Neutrophil (primary cell): Measurements from ENCODE around the gene CNTNAP2.

Source experiments
- H3K27ac ChIP-seq: fragments of 200-600 bp; sonication (generic); 2 replicates; pipeline ENCODE4 v1.5.1; 2016; ENCODE audit warnings: mild to moderate bottlenecking, moderate library complexity
- H3K27me3 ChIP-seq: fragments of 200-600 bp; sonication (generic); 2 replicates; pipeline ENCODE4 v1.6.0; 2016; ENCODE audit warnings: mild to moderate bottlenecking
- H3K36me3 ChIP-seq: fragments of 200-600 bp; sonication (generic); 2 replicates; pipeline ENCODE4 v1.5.1; 2017
- H3K4me1 ChIP-seq, 2 experiments: fragments of 200-600 bp in 1 of 2; sonication (generic) in 1 of 2; 1 replicate in 1 of 2; 2 replicates in 1 of 2; pipeline versions ENCODE4 v1.5.1 to v1.6.1; 2013 to 2016; ENCODE audit warnings: low read depth in 1 of 2, low read length in 1 of 2, mild to moderate bottlenecking in 1 of 2, moderate library complexity in 1 of 2; ENCODE audit not compliant: control insufficient read depth in 1 of 2, insufficient read depth in 1 of 2
- H3K4me3 ChIP-seq, 2 experiments: fragments of 200-600 bp in 1 of 2; sonication (generic) in 1 of 2; 1 replicate in 1 of 2; 2 replicates in 1 of 2; pipeline ENCODE4 v1.5.1; 2013 to 2016; ENCODE audit warnings: low read depth in 1 of 2, low read length in 1 of 2, mild to moderate bottlenecking in 1 of 2, moderate library complexity in 1 of 2
- H3K9me3 ChIP-seq: fragments of 200-600 bp; sonication (generic); 2 replicates; pipeline ENCODE4 v1.5.1; 2016
- CTCF ChIP-seq: fragments of 200-600 bp; sonication (generic); IDR thresholded peaks from 2 replicates; pipeline ENCODE4 v1.5.1; 2016; ENCODE audit warnings: antibody characterized with exemption

CNTNAP2 gene

GRCh38 chr7:146514304-146514703 lies 397.7 kb downstream of the CNTNAP2 start:
- no peaks in the 10 kb centered on the region for H3K9me3 ChIP-seq
- H3K36me3 ChIP-seq: no peaks in the 10 kb centered on the region
- H3K27me3 ChIP-seq: no peaks in the 10 kb centered on the region
- no peak overlapping the region for H3K4me3 ChIP-seq
- H3K27ac ChIP-seq: no peak overlapping the region
- TF ChIP-seq CTCF: no peak
- H3K4me1 ChIP-seq: no peaks in the 10 kb centered on the region

- Histone ChIP-seq H3K4me3 (no peak overlapping the region), H3K27ac (no peak overlapping the region), H3K4me1 (no peaks in the 10 kb centered on the region), H3K36me3 (no peaks in the 10 kb centered on the region), H3K9me3 (peaks cover 2% of the 10 kb centered on the region), H3K27me3 (no peaks in the 10 kb centered on the region)
- no peak for TF ChIP-seq CTCF
Measured at GRCh38 chr7:146528581-146528980, 412.0 kb downstream of the CNTNAP2 start.

GRCh38 chr7:146539836-146540235 lies 423.2 kb downstream of the CNTNAP2 start:
- Histone ChIP-seq H3K9me3 (no peaks in the 10 kb centered on the region), H3K36me3 (no peaks in the 10 kb centered on the region), H3K4me3 (no peak overlapping the region), H3K4me1 (no peaks in the 10 kb centered on the region), H3K27ac (no peak overlapping the region), H3K27me3 (no peaks in the 10 kb centered on the region)
- TF ChIP-seq CTCF: no peak

GRCh38 chr7:146542101-146542500 lies 425.5 kb downstream of the CNTNAP2 start:
- Histone ChIP-seq H3K27ac (no peak overlapping the region), H3K36me3 (no peaks in the 10 kb centered on the region), H3K4me3 (no peak overlapping the region), H3K9me3 (no peaks in the 10 kb centered on the region), H3K27me3 (no peaks in the 10 kb centered on the region), H3K4me1 (no peaks in the 10 kb centered on the region)
- no peak for TF ChIP-seq CTCF

GRCh38 chr7:146544748-146545147 lies 428.1 kb downstream of the CNTNAP2 start:
- Histone ChIP-seq H3K36me3 (no peaks in the 10 kb centered on the region), H3K27ac (no peak overlapping the region), H3K4me3 (no peak overlapping the region), H3K4me1 (no peaks in the 10 kb centered on the region), H3K9me3 (no peaks in the 10 kb centered on the region), H3K27me3 (no peaks in the 10 kb centered on the region)
- TF ChIP-seq CTCF: no peak

GRCh38 chr7:146548816-146549215 lies 432.2 kb downstream of the CNTNAP2 start:
- Histone ChIP-seq H3K4me1 (no peaks in the 10 kb centered on the region), H3K36me3 (no peaks in the 10 kb centered on the region), H3K9me3 (no peaks in the 10 kb centered on the region), H3K27me3 (no peaks in the 10 kb centered on the region), H3K4me3 (no peak overlapping the region), H3K27ac (no peak overlapping the region)
- TF ChIP-seq CTCF: no peak
